ENCODE measurements around the gene NEK7.
A peak's percentile ranks its signal among the peaks of the same experiment; 100 is the strongest.
"Not testable (repeated sequence)": the region's sequence is repeated elsewhere in the genome, so short reads cannot be mapped to it uniquely, and the experiment has no call there.

The NEK7 gene

GRCh38 chr1:198298640-198299039 is 141.8 kb downstream of the NEK7 start:
- peak; percentile 17 for DNase-seq

- DNase-seq: no peak
Observed at GRCh38 chr1:198300451-198300850, 143.7 kb downstream of the NEK7 start.

- DNase-seq: peak; percentile 34
Observed at GRCh38 chr1:198304431-198304830, 147.6 kb downstream of the NEK7 start.

GRCh38 chr1:198314817-198315216 is 158.0 kb downstream of the NEK7 start:
- DNase-seq: not testable (repeated sequence)

GRCh38 chr1:198315331-198315730 is 158.5 kb downstream of the NEK7 start:
- not testable (repeated sequence) for DNase-seq

GRCh38 chr1:198316546-198317100 is 159.8 kb downstream of the NEK7 start:
- DNase-seq: no peak

GRCh38 chr1:198318085-198318484 is 161.3 kb downstream of the NEK7 start:
- no peak for DNase-seq

- no peak for DNase-seq
Observed at GRCh38 chr1:198320759-198321158, 164.0 kb downstream of the NEK7 start.

- no peak for DNase-seq
Observed at GRCh38 chr1:198326232-198326631, 169.4 kb downstream of the NEK7 start.

GRCh38 chr1:198326915-198327314 is 170.1 kb downstream of the NEK7 start:
- no peak for DNase-seq

GRCh38 chr1:198328458-198329032 is 171.7 kb downstream of the NEK7 start:
- DNase-seq: no peak

- DNase-seq: no peak
Observed at GRCh38 chr1:198330982-198331615, 174.3 kb downstream of the NEK7 start.

- DNase-seq: no peak
Observed at GRCh38 chr1:198333744-198334143, 176.9 kb downstream of the NEK7 start.

- DNase-seq: no peak
Observed at GRCh38 chr1:198335663-198336062, 178.9 kb downstream of the NEK7 start.

- DNase-seq: no peak
Observed at GRCh38 chr1:198337886-198338285, 181.1 kb downstream of the NEK7 start.

- no peak for DNase-seq
Observed at GRCh38 chr1:198340139-198340538, 183.3 kb downstream of the NEK7 start.

GRCh38 chr1:198346178-198346577 is 189.4 kb downstream of the NEK7 start:
- no peak for DNase-seq

GRCh38 chr1:198350456-198350855 is 193.7 kb downstream of the NEK7 start:
- DNase-seq: no peak

GRCh38 chr1:198352975-198353695 is 196.3 kb downstream of the NEK7 start:
- no peak for DNase-seq

- DNase-seq: no peak
Observed at GRCh38 chr1:198357937-198358336, 201.1 kb downstream of the NEK7 start.

- DNase-seq: no peak
Observed at GRCh38 chr1:198359024-198359653, 202.3 kb downstream of the NEK7 start.

- no peak for DNase-seq
Observed at GRCh38 chr1:198360208-198360729, 203.5 kb downstream of the NEK7 start.

- no peak for DNase-seq
Observed at GRCh38 chr1:198361237-198361767, 204.5 kb downstream of the NEK7 start.
